Skeletal muscle tissue (tissue), 4 donors: Measurements from ENCODE around the gene BLOC1S3. TPM values are rescaled to one million over a fixed set of nuclear protein-coding genes. Genes with fewer than 3 reads are reported as not detected.

ENCODE experiments used
- H3K27ac ChIP-seq: one replicate; pipeline ENCODE4 v1.7.0; 2013; ENCODE audit warnings: mild to moderate bottlenecking, low read depth, low read length, inconsistent platforms
- H3K27me3 ChIP-seq, 3 donors: one replicate each; pipeline ENCODE4 v1.7.0; 2013; ENCODE audit warnings: low read length in 3 of 3; ENCODE audit not compliant: control insufficient read depth in 3 of 3, insufficient read depth in 3 of 3
- H3K36me3 ChIP-seq, 3 donors: one replicate each; pipeline ENCODE4 v1.7.0; 2013; ENCODE audit warnings: low read length in 3 of 3; ENCODE audit not compliant: control insufficient read depth in 3 of 3, insufficient read depth in 3 of 3
- H3K4me1 ChIP-seq, 3 donors: one replicate each; pipeline ENCODE4 v1.7.0; 2013; ENCODE audit warnings: low read length in 3 of 3, mild to moderate bottlenecking in 3 of 3; ENCODE audit not compliant: control insufficient read depth in 3 of 3, insufficient read depth in 3 of 3
- H3K4me3 ChIP-seq, 3 donors: one replicate each; pipeline ENCODE4 v1.7.0; 2013; ENCODE audit warnings: low read length in 3 of 3
- H3K9ac ChIP-seq, 3 donors: one replicate each; pipeline ENCODE4 v1.7.0; 2013; ENCODE audit warnings: low read length in 3 of 3, mild to moderate bottlenecking in 3 of 3, moderate library complexity in 2 of 3, low read depth in 1 of 3
- H3K9me3 ChIP-seq, 3 donors: one replicate each; pipeline ENCODE4 v1.7.0; 2013; ENCODE audit warnings: low read length in 3 of 3; ENCODE audit not compliant: control insufficient read depth in 3 of 3
- total RNA-seq: library from RNA; depleted of rRNA; stranded (reverse); fragments of >200 nt; gene quantifications from one replicate; pipeline ENCODE4 v1.2.3, GENCODE V29; 2014
- donor health status: Osteomylitis.

BLOC1S3 gene
- total RNA-seq, 1 donor from 2014 or later: 4.2 TPM

DNA sequence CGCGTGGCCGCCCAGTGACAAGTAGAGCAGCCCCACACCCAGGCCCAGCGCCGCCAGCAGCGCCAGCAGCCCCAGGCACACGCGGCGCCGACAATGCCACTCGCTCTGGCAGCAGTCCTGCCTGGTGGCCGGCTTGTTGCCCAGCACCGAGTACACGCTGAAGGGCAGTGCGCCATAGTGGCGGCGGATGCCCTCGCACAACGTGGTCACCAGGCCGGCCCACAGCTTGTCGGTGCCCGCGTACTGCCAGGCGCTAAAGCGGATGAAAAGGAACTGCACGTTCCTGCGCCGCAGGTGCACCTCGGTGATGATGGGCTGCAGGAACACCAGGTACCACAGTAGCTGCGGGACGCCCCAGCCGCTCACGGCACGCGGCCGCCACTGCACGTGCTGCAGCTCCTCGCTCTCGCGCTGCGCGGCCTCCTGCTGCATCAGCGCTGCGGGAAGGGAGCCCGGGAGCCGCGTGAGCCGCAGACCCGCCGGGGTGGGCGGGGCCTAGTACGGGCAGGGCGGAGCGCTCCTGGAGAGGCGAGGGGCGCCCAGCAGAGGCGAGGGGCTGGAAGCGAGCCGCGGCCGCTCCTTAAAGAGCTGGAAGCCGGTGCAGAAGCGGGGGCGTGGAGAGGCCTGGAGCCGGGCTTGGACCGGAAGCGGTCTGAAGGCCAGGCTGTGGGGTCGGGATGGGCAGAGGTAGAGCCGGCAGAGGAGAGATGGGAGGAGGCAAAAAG lies 25.1 kb upstream of the BLOC1S3 start:
- H3K4me3 ChIP-seq: peak overlapping the region; percentile 56 to 70 (median 63)
- peak overlapping the region in 2 of 3 donors; percentile 23 to 66 for H3K9ac ChIP-seq
- peaks cover 15 to 28% (median 24%) of the 10 kb centered on the region in 3 donors for H3K4me1 ChIP-seq
- H3K36me3 ChIP-seq: no peaks in the 10 kb centered on the region
- H3K27ac ChIP-seq: no peak overlapping the region
- peaks cover 40 to 65% (median 59%) of the 10 kb centered on the region in 3 donors for H3K27me3 ChIP-seq
- H3K9me3 ChIP-seq: no peaks in the 10 kb centered on the region

DNA sequence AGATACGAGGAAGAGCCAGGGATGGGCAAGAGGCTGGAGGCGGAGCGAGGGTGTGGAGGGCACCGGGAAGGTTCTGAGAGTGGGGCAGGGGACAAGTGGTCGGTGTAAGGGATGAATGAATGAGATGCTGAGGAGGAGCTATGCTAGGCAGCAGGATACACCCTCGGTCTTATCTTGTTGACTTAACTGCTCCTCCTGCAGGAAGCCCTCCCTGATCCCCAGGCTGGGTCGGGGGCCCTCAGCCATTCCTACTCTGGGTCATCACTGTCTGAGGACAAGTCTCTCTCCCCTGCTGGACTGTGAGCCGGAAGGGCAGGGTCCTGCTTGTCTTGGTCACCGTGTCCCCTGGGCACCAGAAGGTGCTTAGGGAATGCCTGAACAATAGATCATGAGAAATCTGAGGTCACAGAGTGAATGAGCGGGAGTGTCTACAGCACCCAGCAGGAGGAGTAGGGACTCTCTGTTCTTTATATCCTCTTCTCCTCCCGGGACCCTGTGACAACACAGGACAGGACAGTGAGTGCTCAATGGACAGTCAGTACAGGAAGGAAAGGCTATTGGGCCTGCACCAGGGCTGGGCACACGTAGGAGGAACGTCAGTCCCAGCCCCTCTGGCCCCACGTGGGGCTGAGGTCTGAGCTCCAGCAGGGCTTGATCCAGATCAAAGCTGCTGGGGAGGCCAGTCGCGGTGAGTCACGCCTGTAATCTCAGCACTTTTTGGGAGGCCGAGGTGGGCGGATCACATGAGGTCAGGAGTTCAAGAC lies 24.3 kb upstream of the BLOC1S3 start:
- Histone ChIP-seq H3K9me3 (no peaks in the 10 kb centered on the region), H3K27me3 (peaks cover 46 to 72% (median 66%) of the 10 kb centered on the region in 3 donors), H3K9ac (no peak overlapping the region), H3K4me3 (no peak overlapping the region), H3K4me1 (peaks cover 15 to 26% (median 24%) of the 10 kb centered on the region in 3 donors), H3K27ac (no peak overlapping the region), H3K36me3 (no peaks in the 10 kb centered on the region)

DNA sequence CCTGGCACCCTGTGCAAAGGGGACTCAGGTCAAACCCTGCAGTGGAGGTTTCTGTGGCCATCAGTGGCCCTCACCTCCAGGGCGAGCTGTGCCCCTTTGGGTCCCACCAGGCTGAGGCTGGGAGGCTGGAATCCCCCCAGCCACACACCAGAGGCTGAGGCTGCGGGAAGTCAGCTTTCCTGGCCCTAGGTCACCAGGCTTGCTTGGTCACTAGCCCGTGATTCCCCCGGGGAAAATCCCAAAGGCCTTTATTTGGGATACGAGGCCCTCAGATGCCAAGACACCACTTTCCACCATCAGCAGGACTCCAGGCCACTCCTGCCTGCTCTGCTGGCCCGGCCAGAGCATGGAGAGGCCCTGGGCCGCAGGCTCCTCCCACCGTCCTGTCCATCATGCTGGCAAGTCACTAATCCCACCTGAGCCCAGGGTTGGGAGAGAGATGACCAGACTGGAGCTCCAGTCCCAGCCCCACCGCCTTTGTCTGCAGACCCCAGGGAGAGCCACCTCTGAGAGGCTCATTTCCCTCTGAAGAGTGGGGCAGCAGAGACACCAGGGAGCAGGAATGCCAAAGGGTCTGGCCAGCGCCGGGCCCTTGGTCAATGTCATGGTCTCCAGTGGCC lies 22.5 kb upstream of the BLOC1S3 start:
- Histone ChIP-seq H3K4me1 (peaks cover 15 to 24% (median 23%) of the 10 kb centered on the region in 3 donors), H3K27me3 (peaks cover 56 to 80% (median 70%) of the 10 kb centered on the region in 3 donors), H3K27ac (no peak overlapping the region)

GRCh38 chr19:45156751-45157150 lies 21.8 kb upstream of the BLOC1S3 start:
- Histone ChIP-seq H3K4me3 (no peak overlapping the region), H3K27me3 (peaks cover 56 to 80% (median 70%) of the 10 kb centered on the region in 3 donors)

More for the DNA sequence above, 22.5 kb upstream of the BLOC1S3 start:
- Histone ChIP-seq H3K9me3 (no peaks in the 10 kb centered on the region), H3K4me3 (no peak overlapping the region), H3K9ac (no peak overlapping the region), H3K36me3 (no peaks in the 10 kb centered on the region)

DNA sequence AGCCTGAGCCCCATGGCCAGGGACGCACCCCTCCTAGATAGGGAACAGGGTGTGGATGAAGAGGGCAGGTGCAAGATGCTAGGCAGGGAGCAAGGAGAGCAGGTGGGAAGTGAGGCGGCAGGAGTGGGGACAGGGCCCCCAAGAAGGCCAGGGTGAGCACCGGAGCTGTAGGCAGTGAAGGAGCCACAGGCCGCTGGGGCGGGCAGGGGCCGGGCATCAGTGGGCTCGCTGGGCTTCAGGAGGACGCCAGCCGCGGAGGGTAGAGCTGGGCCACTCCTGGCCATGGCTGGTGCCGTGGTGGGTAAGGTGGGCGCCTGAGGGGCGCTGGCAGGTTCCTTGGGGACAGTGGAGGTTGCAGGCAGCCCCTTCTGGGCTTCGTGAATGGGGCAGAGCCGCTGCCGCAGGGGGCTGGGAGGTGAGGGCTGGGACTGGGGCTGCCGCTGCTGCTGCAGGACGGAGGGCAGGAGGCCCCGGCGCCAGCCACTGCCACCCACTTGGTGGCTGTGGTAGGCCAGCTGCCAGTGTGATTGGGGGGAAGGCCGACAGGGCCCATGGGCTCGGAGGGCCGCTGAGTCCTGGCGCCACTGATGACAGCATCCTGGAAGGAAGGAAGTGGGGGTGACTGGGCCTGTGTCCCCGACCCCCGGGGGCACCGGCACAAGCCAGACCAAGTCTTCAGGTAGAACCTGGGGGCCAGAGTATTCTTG lies 19.9 kb upstream of the BLOC1S3 start:
- no peak overlapping the region for H3K4me3 ChIP-seq
- peaks cover 2 to 7% (median 7%) of the 10 kb centered on the region in 3 donors for H3K4me1 ChIP-seq
- no peaks in the 10 kb centered on the region for H3K9me3 ChIP-seq
- no peaks in the 10 kb centered on the region for H3K36me3 ChIP-seq
- no peak overlapping the region for H3K27ac ChIP-seq
- no peak overlapping the region for H3K9ac ChIP-seq
- peaks cover 46 to 75% (median 57%) of the 10 kb centered on the region in 3 donors for H3K27me3 ChIP-seq

More at GRCh38 chr19:45156751-45157150, 21.8 kb upstream of the BLOC1S3 start:
- Histone ChIP-seq H3K9me3 (no peaks in the 10 kb centered on the region), H3K27ac (no peak overlapping the region), H3K9ac (no peak overlapping the region), H3K36me3 (no peaks in the 10 kb centered on the region), H3K4me1 (peaks cover 15 to 23% (median 23%) of the 10 kb centered on the region in 3 donors)

GRCh38 chr19:45159210-45159970 lies 19.2 kb upstream of the BLOC1S3 start:
- no peaks in the 10 kb centered on the region for H3K36me3 ChIP-seq
- no peak overlapping the region for H3K27ac ChIP-seq
- peaks cover 43 to 68% (median 49%) of the 10 kb centered on the region in 3 donors for H3K27me3 ChIP-seq
- no peak overlapping the region for H3K4me3 ChIP-seq
- H3K4me1 ChIP-seq: peaks cover 3 to 4% (median 3%) of the 10 kb centered on the region in 3 donors
- no peaks in the 10 kb centered on the region for H3K9me3 ChIP-seq
- H3K9ac ChIP-seq: no peak overlapping the region

- Histone ChIP-seq H3K4me3 (no peak overlapping the region), H3K9me3 (no peaks in the 10 kb centered on the region), H3K9ac (no peak overlapping the region), H3K4me1 (peaks cover 3 to 4% (median 4%) of the 10 kb centered on the region in 3 donors), H3K27ac (no peak overlapping the region), H3K36me3 (no peaks in the 10 kb centered on the region), H3K27me3 (peaks cover 43 to 66% (median 48%) of the 10 kb centered on the region in 3 donors)
These were observed 18.6 kb upstream of the BLOC1S3 start for GRCh38 chr19:45159971-45160324.

- Histone ChIP-seq H3K27me3 (peaks cover 43 to 61% (median 48%) of the 10 kb centered on the region in 3 donors), H3K4me3 (no peak within 1 kb of the TSS), H3K9me3 (no peaks in the 10 kb centered on the region), H3K36me3 (no peaks in the 10 kb centered on the region), H3K27ac (no peak within 1 kb of the TSS), H3K9ac (no peak within 1 kb of the TSS), H3K4me1 (peaks cover 3 to 4% (median 4%) of the 10 kb centered on the region in 3 donors)
These were observed 17.5 kb upstream of the BLOC1S3 start, which contains the start of gene NKPD1 for GRCh38 chr19:45160870-45161737. Gene NKPD1, minus strand, starts transcription at chr19:45160982. Its CDS starts 832 bp downstream, at chr19:45160150.
